Sigmoid colon (tissue), 4 donors: Measurements from ENCODE around the gene ANXA2R.
A peak's percentile ranks its signal among the peaks of the same experiment; 100 is the strongest.

Experiments
- POLR2A ChIP-seq, 2 donors: fragments of 450-650 bp; IDR thresholded peaks; one replicate each; pipeline ENCODE4 v1.6.1; 2016; ENCODE audit warnings: antibody characterized with exemption in 2 of 2, mild to moderate bottlenecking in 2 of 2, moderate library complexity in 2 of 2
- POLR2AphosphoS5 ChIP-seq, 4 donors: sonication (generic); formaldehyde crosslinking; IDR thresholded peaks; one replicate each; pipeline ENCODE4 v1.6.1; 2017; ENCODE audit warnings: antibody characterized with exemption in 4 of 4
- TF ChIP-seq, protein P1 (sequence below), 4 experiments: fragments of 450-650 bp in 3 of 4; fragments of 200-600 bp in 1 of 4; IDR thresholded peaks; one replicate each; pipeline ENCODE4 v1.5.1; 2016 to 2019; ENCODE audit warnings: antibody characterized with exemption in 4 of 4, mild to moderate bottlenecking in 3 of 4, moderate library complexity in 2 of 4

- peak; percentile 53 to 88 (median 82) for TF ChIP-seq POLR2AphosphoS5 (IDR thresholded peaks at IDR 0.05)
- TF ChIP-seq, protein P1, sequence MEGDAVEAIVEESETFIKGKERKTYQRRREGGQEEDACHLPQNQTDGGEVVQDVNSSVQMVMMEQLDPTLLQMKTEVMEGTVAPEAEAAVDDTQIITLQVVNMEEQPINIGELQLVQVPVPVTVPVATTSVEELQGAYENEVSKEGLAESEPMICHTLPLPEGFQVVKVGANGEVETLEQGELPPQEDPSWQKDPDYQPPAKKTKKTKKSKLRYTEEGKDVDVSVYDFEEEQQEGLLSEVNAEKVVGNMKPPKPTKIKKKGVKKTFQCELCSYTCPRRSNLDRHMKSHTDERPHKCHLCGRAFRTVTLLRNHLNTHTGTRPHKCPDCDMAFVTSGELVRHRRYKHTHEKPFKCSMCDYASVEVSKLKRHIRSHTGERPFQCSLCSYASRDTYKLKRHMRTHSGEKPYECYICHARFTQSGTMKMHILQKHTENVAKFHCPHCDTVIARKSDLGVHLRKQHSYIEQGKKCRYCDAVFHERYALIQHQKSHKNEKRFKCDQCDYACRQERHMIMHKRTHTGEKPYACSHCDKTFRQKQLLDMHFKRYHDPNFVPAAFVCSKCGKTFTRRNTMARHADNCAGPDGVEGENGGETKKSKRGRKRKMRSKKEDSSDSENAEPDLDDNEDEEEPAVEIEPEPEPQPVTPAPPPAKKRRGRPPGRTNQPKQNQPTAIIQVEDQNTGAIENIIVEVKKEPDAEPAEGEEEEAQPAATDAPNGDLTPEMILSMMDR (IDR thresholded peaks at IDR 0.05): no peak
- TF ChIP-seq POLR2A (IDR thresholded peaks at IDR 0.05): peak in 1 of 2 donors; percentile 22
Observed at GRCh38 chr5:42992088-42992879, 47.8 kb downstream of the ANXA2R start.
